Airway epithelial cell (primary cell): ENCODE data around the gene ANKRD40. TPM values are rescaled to one million over a fixed set of nuclear protein-coding genes. Genes with fewer than 3 reads are reported as not detected.

ENCODE experiments used
- total RNA-seq: library from RNA; depleted of rRNA; stranded (reverse); fragments of >200 nt; gene quantifications from 2 replicates; pipeline ENCODE4 v1.2.3, GENCODE V29; 2015

ANKRD40 gene, protein sequence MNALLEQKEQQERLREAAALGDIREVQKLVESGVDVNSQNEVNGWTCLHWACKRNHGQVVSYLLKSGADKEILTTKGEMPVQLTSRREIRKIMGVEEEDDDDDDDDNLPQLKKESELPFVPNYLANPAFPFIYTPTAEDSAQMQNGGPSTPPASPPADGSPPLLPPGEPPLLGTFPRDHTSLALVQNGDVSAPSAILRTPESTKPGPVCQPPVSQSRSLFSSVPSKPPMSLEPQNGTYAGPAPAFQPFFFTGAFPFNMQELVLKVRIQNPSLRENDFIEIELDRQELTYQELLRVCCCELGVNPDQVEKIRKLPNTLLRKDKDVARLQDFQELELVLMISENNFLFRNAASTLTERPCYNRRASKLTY
- 18.7 and 19.9 TPM in 2 replicates for total RNA-seq

DNA sequence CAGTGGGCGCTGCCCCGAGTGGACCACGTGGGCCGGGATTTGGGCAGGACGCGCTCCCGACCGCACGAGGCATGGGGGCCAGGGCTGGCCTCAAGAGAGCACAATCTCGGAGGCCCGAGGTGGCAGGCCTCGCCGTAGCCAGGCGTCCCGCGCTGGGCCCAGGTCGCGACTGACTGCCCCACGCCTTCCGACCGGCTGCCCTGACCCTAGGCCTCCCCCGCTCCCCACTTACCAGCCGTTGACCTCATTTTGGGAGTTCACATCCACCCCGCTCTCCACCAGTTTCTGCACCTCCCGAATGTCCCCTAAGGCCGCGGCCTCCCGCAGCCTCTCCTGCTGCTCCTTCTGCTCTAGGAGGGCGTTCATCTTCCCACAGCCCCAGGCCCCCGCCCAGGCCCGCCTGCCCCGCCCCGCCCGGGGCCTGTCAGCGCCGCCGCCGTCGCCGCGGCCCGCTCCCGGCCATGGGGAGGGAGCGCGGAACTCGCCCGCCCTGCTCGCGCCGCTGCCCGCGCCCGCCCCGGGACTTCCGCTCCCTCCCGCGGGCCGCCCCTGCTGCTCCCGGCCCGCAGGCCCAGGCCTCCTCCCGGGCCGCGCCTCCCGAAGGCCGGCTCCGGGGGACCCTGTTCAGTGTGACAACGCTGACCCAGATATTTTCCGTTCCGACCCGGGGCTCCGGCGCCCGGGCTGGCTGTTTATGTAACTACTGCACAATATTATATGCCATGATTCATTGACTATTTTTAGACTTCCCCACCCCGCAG lies at the start of gene ANKRD40:
TSS of gene ANKRD40 (minus strand) at position 626 of the 761 bp plus-strand sequence. CDS start at position 366, 260 bp downstream.

DNA sequence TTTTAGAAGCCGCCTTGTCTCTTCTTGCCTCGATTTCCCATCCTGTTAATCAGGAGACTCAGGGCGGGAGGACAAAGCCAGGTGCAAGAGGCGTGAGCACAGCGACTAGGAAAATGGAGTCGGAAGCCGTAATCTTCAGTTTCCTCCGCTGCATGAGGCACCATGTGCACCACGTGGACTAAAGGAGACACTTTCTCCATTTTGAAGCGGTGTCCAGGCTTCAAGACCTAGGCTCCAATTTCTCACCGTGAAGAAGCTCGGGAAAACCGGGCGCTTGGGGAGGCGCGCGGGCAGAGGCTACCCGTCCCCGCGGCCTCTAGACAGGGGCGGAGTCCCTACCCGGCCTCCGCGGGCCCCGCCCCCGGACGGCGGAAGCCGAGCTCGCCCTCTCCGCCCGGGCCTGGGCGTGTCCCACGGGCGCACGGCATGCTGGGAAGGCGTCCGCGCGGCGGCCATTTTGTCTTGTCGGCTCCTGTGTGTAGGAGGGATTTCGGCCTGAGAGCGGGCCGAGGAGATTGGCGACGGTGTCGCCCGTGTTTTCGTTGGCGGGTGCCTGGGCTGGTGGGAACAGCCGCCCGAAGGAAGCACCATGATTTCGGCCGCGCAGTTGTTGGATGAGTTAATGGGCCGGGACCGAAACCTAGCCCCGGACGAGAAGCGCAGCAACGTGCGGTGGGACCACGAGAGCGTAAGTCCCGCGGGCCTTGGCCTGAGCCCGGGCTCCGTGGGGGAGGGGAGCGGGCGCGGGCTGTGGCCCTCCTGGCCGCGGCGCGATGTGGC lies 11.6 kb upstream of the ANKRD40 start, which contains the start of gene LUC7L3:
TSS of gene LUC7L3 (plus strand) at position 460 of the 780 bp plus-strand sequence. CDS start at position 590, 130 bp downstream.

Other genes starting within 250 kb of the ANKRD40 start
- not detected in 2 replicates for gene CHAD, start 239.0 kb downstream of the ANKRD40 start, total RNA-seq
- gene RSAD1, start 229.1 kb downstream of the ANKRD40 start, total RNA-seq = 12.8 and 15.0 TPM in 2 replicates
- gene MYCBPAP, start 199.5 kb downstream of the ANKRD40 start, total RNA-seq = 0.60 TPM in 1 of 2 replicates, not detected in the other
- 30.8 and 61.9 TPM in 2 replicates for gene EPN3, start 175.2 kb downstream of the ANKRD40 start, total RNA-seq
- 34.8 and 35.6 TPM in 2 replicates for gene SPATA20, start 160.7 kb downstream of the ANKRD40 start, total RNA-seq
- 0.05 TPM in 1 of 2 replicates, not detected in the other for gene CACNA1G, start 147.2 kb downstream of the ANKRD40 start, total RNA-seq
- 13.3 and 13.7 TPM in 2 replicates for gene ABCC3, start 73.0 kb downstream of the ANKRD40 start, total RNA-seq
- 22.3 and 26.0 TPM in 2 replicates for gene LUC7L3, start 11.7 kb upstream of the ANKRD40 start, total RNA-seq
- not detected in 2 replicates for gene ANKRD40CL, start 59.6 kb upstream of the ANKRD40 start, total RNA-seq
- not detected in 2 replicates for gene WFIKKN2, start 127.7 kb upstream of the ANKRD40 start, total RNA-seq
- gene TOB1, start 158.4 kb upstream of the ANKRD40 start, total RNA-seq = 11.0 and 19.5 TPM in 2 replicates